ENCODE data around the gene RFNG.

Gene RFNG

GRCh38 chr17:82097919-82098168, 46.2 kb upstream of the RFNG start:
- peak overlapping the region; percentile 70 for H3K4me3 ChIP-seq (ENCODE audit: low read depth, low read length)
- POLR2A ChIA-PET = interaction anchor here (0.7 to 1.8 kb wide), 12 partner anchors 9 to 144 kb away, joined by 3 to 6 read pairs (median 4); partner anchors contain the start of gene DCXR
- DNase-seq (ENCODE audit: low read depth, low spot score) = no peak
- no peak for TF ChIP-seq CTCF (IDR thresholded peaks at IDR 0.05; ENCODE audit: insufficient read depth, low read length, missing control alignments)
- CTCF ChIA-PET = no interaction called here

- H3K4me3 ChIP-seq (ENCODE audit: low read depth, low read length) = peak overlapping the region; percentile 70
- ChIA-PET POLR2A (interaction anchor here (0.7 to 1.8 kb wide), 8 partner anchors 9 to 132 kb away, joined by 3 to 6 read pairs (median 4); partner anchors contain the start of genes DCXR and SLC16A3), CTCF (no interaction called here)
- no peak for DNase-seq (ENCODE audit: low read depth, low spot score)
- no peak for TF ChIP-seq CTCF (IDR thresholded peaks at IDR 0.05; ENCODE audit: insufficient read depth, low read length, missing control alignments)
These were observed 45.7 kb upstream of the RFNG start for GRCh38 chr17:82097184-82097918.

GRCh38 chr17:82096709-82097183, 45.1 kb upstream of the RFNG start:
- no peak for DNase-seq (ENCODE audit: low read depth, low spot score)
- ChIA-PET POLR2A (interaction anchor here (0.7 kb wide), 1 partner anchor 132 kb away, joined by 3 read pairs; the partner anchor contains the start of gene SLC16A3), CTCF (no interaction called here)
- peak overlapping the region; percentile 70 for H3K4me3 ChIP-seq (ENCODE audit: low read depth, low read length)
- no peak for TF ChIP-seq CTCF (IDR thresholded peaks at IDR 0.05; ENCODE audit: insufficient read depth, low read length, missing control alignments)

- ChIA-PET POLR2A (interaction anchor here (0.7 to 1.3 kb wide), 2 partner anchors 30 to 117 kb away, joined by 3 to 4 read pairs; no protein-coding TSS in a partner anchor), CTCF (interaction anchor here (0.9 to 1.2 kb wide), 3 partner anchors 24 to 110 kb away, joined by 3 to 4 read pairs (median 3); no protein-coding TSS in a partner anchor)
- no peak for DNase-seq (ENCODE audit: low read depth, low spot score)
- H3K4me3 ChIP-seq (ENCODE audit: low read depth, low read length) = peak overlapping the region; percentile 70
- TF ChIP-seq CTCF (IDR thresholded peaks at IDR 0.05; ENCODE audit: insufficient read depth, low read length, missing control alignments) = no peak
These were observed 44.4 kb upstream of the RFNG start for GRCh38 chr17:82095777-82096708.

GRCh38 chr17:82094931-82095776, 43.5 kb upstream of the RFNG start:
- ChIA-PET POLR2A (interaction anchor here (0.7 to 1.3 kb wide), 2 partner anchors 29 to 116 kb away, joined by 3 to 4 read pairs; no protein-coding TSS in a partner anchor), CTCF (interaction anchor here (0.9 to 1.2 kb wide), 3 partner anchors 23 to 111 kb away, joined by 3 to 4 read pairs (median 3); no protein-coding TSS in a partner anchor)
- no peak for TF ChIP-seq CTCF (IDR thresholded peaks at IDR 0.05; ENCODE audit: insufficient read depth, low read length, missing control alignments)
- no peak for DNase-seq (ENCODE audit: low read depth, low spot score)
- H3K4me3 ChIP-seq (ENCODE audit: low read depth, low read length) = peak overlapping the region; percentile 6; the same call in 1 of the 2 replicates
